ENCODE measurements around the gene SERPINA4.

The SERPINA4 gene

DNA sequence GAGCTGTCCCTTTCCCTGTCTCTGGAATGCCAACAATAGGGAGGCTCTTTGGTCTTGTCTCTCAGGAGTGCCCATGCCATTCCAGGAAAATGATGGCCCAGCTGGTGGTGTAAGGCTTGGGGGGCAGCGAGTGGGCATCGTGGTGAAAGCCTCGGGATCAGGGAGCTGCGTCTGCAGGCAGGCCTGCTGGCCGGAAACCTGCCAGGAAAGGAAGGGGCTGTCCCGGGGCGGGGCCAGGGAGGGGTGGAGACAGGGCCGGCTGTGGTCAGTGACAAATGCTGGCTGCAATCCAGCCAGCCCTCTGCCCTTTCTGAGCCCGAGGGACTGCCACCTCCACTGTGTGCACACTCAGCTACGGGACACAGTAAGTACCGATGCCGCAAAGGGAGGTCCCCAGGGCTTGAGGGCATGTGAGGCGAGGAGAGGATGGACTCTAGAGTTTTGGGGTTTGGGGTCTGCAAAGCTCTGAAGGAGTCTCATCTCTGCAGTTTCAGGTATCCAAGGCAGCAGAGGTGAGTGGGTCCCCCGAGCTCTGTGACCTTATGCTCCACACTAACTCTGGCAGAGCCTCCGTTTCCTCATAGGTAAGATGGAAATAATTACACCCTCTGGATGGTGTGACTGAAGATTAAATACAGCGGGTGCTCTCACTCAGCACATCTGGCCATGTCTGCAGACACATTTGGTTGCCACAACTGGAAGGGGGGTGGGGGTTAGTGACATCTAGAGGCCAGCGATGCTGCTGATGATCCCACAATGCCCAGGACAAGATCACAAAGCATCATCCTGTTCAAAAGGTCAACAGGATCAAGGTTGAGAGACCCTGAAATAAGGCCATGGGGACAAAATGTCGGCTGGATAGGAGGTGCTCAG is 20.1 kb downstream of the SERPINA4 start, which contains the start of gene SERPINA5:
SERPINA5 (plus strand) TSS at position 300 of the 873 bp plus-strand sequence. CDS start 5,937 bp downstream, outside the sequence.
- Histone ChIP-seq H3K27ac (ENCODE audit: low read depth, low read length, severe bottlenecking) (no peak within 1 kb of the TSS), H3K4me1 (ENCODE audit: control insufficient read depth, insufficient read depth, low read length, poor library complexity, severe bottlenecking) (peaks cover 9% of the 10 kb centered on the region), H3K9me3 (ENCODE audit: control insufficient read depth, low read length) (no peaks in the 10 kb centered on the region), H3K36me3 (ENCODE audit: control insufficient read depth, insufficient read depth, low read length) (no peaks in the 10 kb centered on the region), H3K4me3 (ENCODE audit: extremely low read depth, insufficient read depth, low read length, poor library complexity, severe bottlenecking) (no peak within 1 kb of the TSS)
- WGBS, 2 experiments (ENCODE audit: insufficient coverage in 2 of 2), result 56 to 72% methylated on average over 14 to 15 of the region's 18 CpGs

DNA sequence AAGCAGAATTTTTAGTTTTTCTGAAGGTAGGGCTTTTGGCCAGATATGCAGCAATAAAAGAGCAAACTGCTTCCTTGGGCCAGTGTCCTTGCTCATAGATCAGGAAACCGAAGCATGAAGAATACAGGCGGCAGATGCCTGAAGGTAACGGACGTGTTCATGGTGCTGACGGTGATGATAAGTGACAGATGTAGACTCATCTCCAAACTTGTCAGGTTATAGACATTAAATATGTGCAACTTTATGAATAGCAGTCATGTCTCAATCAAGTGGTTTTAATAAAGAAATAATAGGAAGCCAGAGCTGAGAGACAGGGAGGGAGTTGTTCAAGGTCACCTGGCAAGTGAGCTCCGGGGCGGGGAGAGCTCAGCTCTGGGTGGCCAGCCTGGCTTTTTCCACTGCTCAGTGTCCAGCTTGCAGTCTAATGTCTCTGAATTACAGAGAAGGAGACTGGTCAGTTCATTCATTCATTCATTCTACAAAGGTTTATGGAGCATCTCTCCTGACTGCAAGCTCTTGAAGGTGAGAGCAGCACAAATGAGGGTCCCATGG is 21.0 kb downstream of the SERPINA4 start:
- Histone ChIP-seq H3K4me1 (ENCODE audit: control insufficient read depth, insufficient read depth, low read length, poor library complexity, severe bottlenecking) (peaks cover 9% of the 10 kb centered on the region), H3K36me3 (ENCODE audit: control insufficient read depth, insufficient read depth, low read length) (no peaks in the 10 kb centered on the region), H3K9me3 (ENCODE audit: control insufficient read depth, low read length) (no peaks in the 10 kb centered on the region), H3K4me3 (ENCODE audit: extremely low read depth, insufficient read depth, low read length, poor library complexity, severe bottlenecking) (no peak overlapping the region), H3K27ac (ENCODE audit: low read depth, low read length, severe bottlenecking) (no peak overlapping the region)
- 89 to 97% methylated on average over 5 to 7 of the region's 7 CpGs for WGBS, 2 experiments (ENCODE audit: insufficient coverage in 2 of 2)

- H3K4me1 ChIP-seq (ENCODE audit: control insufficient read depth, insufficient read depth, low read length, poor library complexity, severe bottlenecking), result peaks cover 9% of the 10 kb centered on the region
- no peak overlapping the region for H3K27ac ChIP-seq (ENCODE audit: low read depth, low read length, severe bottlenecking)
- no peaks in the 10 kb centered on the region for H3K36me3 ChIP-seq (ENCODE audit: control insufficient read depth, insufficient read depth, low read length)
- no peaks in the 10 kb centered on the region for H3K9me3 ChIP-seq (ENCODE audit: control insufficient read depth, low read length)
- H3K4me3 ChIP-seq (ENCODE audit: extremely low read depth, insufficient read depth, low read length, poor library complexity, severe bottlenecking), result no peak overlapping the region
- 84 to 98% methylated on average over 3 of the region's 3 CpGs for WGBS, 2 experiments (ENCODE audit: insufficient coverage in 2 of 2)
Measured at GRCh38 chr14:94582851-94583250, 21.6 kb downstream of the SERPINA4 start.

- H3K4me1 ChIP-seq (ENCODE audit: control insufficient read depth, insufficient read depth, low read length, poor library complexity, severe bottlenecking), result peaks cover 9% of the 10 kb centered on the region
- no peaks in the 10 kb centered on the region for H3K36me3 ChIP-seq (ENCODE audit: control insufficient read depth, insufficient read depth, low read length)
- H3K27ac ChIP-seq (ENCODE audit: low read depth, low read length, severe bottlenecking), result no peak overlapping the region
- 50 to 96% methylated on average over 1 to 3 of the region's 4 CpGs for WGBS, 2 experiments (ENCODE audit: insufficient coverage in 2 of 2)
- no peak overlapping the region for H3K4me3 ChIP-seq (ENCODE audit: extremely low read depth, insufficient read depth, low read length, poor library complexity, severe bottlenecking)
- no peaks in the 10 kb centered on the region for H3K9me3 ChIP-seq (ENCODE audit: control insufficient read depth, low read length)
Measured at GRCh38 chr14:94583557-94583956, 22.3 kb downstream of the SERPINA4 start.

- peaks cover 9% of the 10 kb centered on the region for H3K4me1 ChIP-seq (ENCODE audit: control insufficient read depth, insufficient read depth, low read length, poor library complexity, severe bottlenecking)
- H3K36me3 ChIP-seq (ENCODE audit: control insufficient read depth, insufficient read depth, low read length), result no peaks in the 10 kb centered on the region
- H3K9me3 ChIP-seq (ENCODE audit: control insufficient read depth, low read length), result no peaks in the 10 kb centered on the region
- WGBS, 2 experiments (ENCODE audit: insufficient coverage in 2 of 2), result 67 to 76% methylated on average over 1 to 3 of the region's 5 CpGs
- H3K27ac ChIP-seq (ENCODE audit: low read depth, low read length, severe bottlenecking), result no peak overlapping the region
- H3K4me3 ChIP-seq (ENCODE audit: extremely low read depth, insufficient read depth, low read length, poor library complexity, severe bottlenecking), result no peak overlapping the region
Measured at GRCh38 chr14:94584591-94585280, 23.5 kb downstream of the SERPINA4 start.

GRCh38 chr14:94586635-94587034 is 25.4 kb downstream of the SERPINA4 start:
- no peaks in the 10 kb centered on the region for H3K9me3 ChIP-seq (ENCODE audit: control insufficient read depth, low read length)
- no peaks in the 10 kb centered on the region for H3K4me1 ChIP-seq (ENCODE audit: control insufficient read depth, insufficient read depth, low read length, poor library complexity, severe bottlenecking)
- H3K27ac ChIP-seq (ENCODE audit: low read depth, low read length, severe bottlenecking), result no peak overlapping the region
- no peaks in the 10 kb centered on the region for H3K36me3 ChIP-seq (ENCODE audit: control insufficient read depth, insufficient read depth, low read length)
- H3K4me3 ChIP-seq (ENCODE audit: extremely low read depth, insufficient read depth, low read length, poor library complexity, severe bottlenecking), result no peak overlapping the region
- 87 to 88% methylated on average over 3 of the region's 4 CpGs for WGBS, 2 experiments (ENCODE audit: insufficient coverage in 2 of 2)

DNA sequence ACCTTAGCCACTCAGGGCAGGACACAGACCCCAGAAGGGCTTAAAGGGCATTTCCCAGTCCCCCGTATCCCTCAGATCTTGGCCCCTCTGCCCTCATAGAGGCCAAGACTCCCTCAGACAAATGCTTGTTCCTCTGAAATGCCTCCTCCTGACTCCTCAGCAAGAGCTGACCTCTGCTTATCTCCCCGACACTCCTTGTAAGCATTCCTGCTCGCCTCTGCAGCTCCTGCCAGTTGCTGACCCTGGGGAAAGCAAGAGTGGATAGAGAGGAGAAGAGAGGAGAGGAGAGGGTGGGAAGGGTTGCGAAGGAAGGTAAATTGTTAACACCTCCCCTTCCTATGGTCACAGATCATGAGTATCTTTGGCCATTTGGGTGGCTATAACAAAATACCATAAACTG is 27.1 kb downstream of the SERPINA4 start:
- no peak overlapping the region for H3K27ac ChIP-seq (ENCODE audit: low read depth, low read length, severe bottlenecking)
- WGBS, 2 experiments (ENCODE audit: insufficient coverage in 2 of 2), result 100% methylated on average over 1 to 2 of the region's 4 CpGs
- H3K4me1 ChIP-seq (ENCODE audit: control insufficient read depth, insufficient read depth, low read length, poor library complexity, severe bottlenecking), result no peaks in the 10 kb centered on the region

DNA sequence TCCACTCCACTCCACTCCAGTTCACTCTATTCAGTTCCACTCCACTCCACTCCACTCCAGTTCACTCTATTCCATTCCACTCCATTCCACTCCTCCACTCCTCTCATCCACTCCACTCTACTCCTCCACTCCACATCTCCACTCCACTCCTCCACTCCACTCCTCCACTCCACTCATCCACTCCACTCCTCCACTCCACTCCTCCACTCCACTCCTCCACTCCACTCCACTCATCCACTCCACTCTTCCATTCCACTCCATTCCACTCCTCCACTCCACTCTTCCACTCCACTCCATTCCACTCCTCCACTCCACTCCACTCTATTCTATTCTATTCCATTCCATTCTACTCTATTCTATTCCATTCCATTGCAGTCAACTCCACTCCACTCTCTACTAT is 29.8 kb downstream of the SERPINA4 start:
- no peaks in the 10 kb centered on the region for H3K36me3 ChIP-seq (ENCODE audit: control insufficient read depth, insufficient read depth, low read length)
- no peaks in the 10 kb centered on the region for H3K4me1 ChIP-seq (ENCODE audit: control insufficient read depth, insufficient read depth, low read length, poor library complexity, severe bottlenecking)
- H3K27ac ChIP-seq (ENCODE audit: low read depth, low read length, severe bottlenecking), result no peak overlapping the region
- H3K9me3 ChIP-seq (ENCODE audit: control insufficient read depth, low read length), result no peaks in the 10 kb centered on the region
- no peak overlapping the region for H3K4me3 ChIP-seq (ENCODE audit: extremely low read depth, insufficient read depth, low read length, poor library complexity, severe bottlenecking)

More for the DNA sequence above, 27.1 kb downstream of the SERPINA4 start:
- Histone ChIP-seq H3K4me3 (ENCODE audit: extremely low read depth, insufficient read depth, low read length, poor library complexity, severe bottlenecking) (no peak overlapping the region), H3K36me3 (ENCODE audit: control insufficient read depth, insufficient read depth, low read length) (no peaks in the 10 kb centered on the region), H3K9me3 (ENCODE audit: control insufficient read depth, low read length) (no peaks in the 10 kb centered on the region)

DNA sequence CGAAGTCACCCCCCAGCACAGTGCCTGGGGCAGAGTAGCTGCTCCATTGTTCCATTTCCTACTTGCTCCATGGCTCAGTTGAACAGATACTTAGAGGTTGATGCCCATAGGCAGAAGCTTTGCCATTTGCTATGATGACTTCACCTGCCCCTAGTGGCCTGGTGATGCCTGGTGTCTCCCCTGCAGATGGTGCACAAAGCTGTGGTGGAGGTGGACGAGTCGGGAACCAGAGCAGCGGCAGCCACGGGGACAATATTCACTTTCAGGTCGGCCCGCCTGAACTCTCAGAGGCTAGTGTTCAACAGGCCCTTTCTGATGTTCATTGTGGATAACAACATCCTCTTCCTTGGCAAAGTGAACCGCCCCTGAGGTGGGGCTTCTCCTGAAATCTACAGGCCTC is 30.6 kb downstream of the SERPINA4 start:
- Histone ChIP-seq H3K4me3 (ENCODE audit: extremely low read depth, insufficient read depth, low read length, poor library complexity, severe bottlenecking) (no peak overlapping the region), H3K27ac (ENCODE audit: low read depth, low read length, severe bottlenecking) (no peak overlapping the region), H3K36me3 (ENCODE audit: control insufficient read depth, insufficient read depth, low read length) (no peaks in the 10 kb centered on the region), H3K4me1 (ENCODE audit: control insufficient read depth, insufficient read depth, low read length, poor library complexity, severe bottlenecking) (no peaks in the 10 kb centered on the region), H3K9me3 (ENCODE audit: control insufficient read depth, low read length) (no peaks in the 10 kb centered on the region)
- 90 to 93% methylated on average over 6 to 7 of the region's 8 CpGs for WGBS, 2 experiments (ENCODE audit: insufficient coverage in 2 of 2)

GRCh38 chr14:94592457-94592856 is 31.2 kb downstream of the SERPINA4 start:
- Histone ChIP-seq H3K27ac (ENCODE audit: low read depth, low read length, severe bottlenecking) (no peak overlapping the region), H3K4me1 (ENCODE audit: control insufficient read depth, insufficient read depth, low read length, poor library complexity, severe bottlenecking) (no peaks in the 10 kb centered on the region), H3K36me3 (ENCODE audit: control insufficient read depth, insufficient read depth, low read length) (no peaks in the 10 kb centered on the region), H3K4me3 (ENCODE audit: extremely low read depth, insufficient read depth, low read length, poor library complexity, severe bottlenecking) (no peak overlapping the region), H3K9me3 (ENCODE audit: control insufficient read depth, low read length) (no peaks in the 10 kb centered on the region)

DNA sequence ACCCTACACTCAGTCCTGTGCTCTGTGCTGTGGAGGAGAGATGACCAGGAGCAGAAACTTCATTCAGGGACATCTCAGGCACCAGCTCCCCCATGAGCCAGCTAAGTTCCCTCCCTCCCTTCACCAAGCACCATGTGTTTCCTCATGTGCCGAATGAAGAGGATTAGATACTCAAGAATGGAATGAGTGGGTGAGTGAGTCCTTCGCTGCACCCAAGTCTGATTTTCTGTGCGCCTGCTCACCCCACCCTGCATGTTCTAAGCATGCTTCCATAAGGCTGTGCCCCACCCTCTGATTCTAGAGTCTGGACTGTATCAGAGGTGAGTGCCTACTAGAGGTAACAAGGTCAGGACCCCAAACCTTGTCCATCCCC is 32.1 kb downstream of the SERPINA4 start:
- WGBS, 2 experiments (ENCODE audit: insufficient coverage in 2 of 2), result 90% methylated on average over 2 of the region's 3 CpGs; no CpG with 5 or more reads in 1 of the 2 experiments
- no peaks in the 10 kb centered on the region for H3K4me1 ChIP-seq (ENCODE audit: control insufficient read depth, insufficient read depth, low read length, poor library complexity, severe bottlenecking)
- no peaks in the 10 kb centered on the region for H3K36me3 ChIP-seq (ENCODE audit: control insufficient read depth, insufficient read depth, low read length)
- no peak overlapping the region for H3K27ac ChIP-seq (ENCODE audit: low read depth, low read length, severe bottlenecking)
- H3K4me3 ChIP-seq (ENCODE audit: extremely low read depth, insufficient read depth, low read length, poor library complexity, severe bottlenecking), result no peak overlapping the region
- no peaks in the 10 kb centered on the region for H3K9me3 ChIP-seq (ENCODE audit: control insufficient read depth, low read length)

All from mesodermal cell (in vitro differentiated cells).